GM21367 (cell line): ENCODE results near the gene ABHD18.
"Not testable (repeated sequence)": the region's sequence is repeated elsewhere in the genome, so short reads cannot be mapped to it uniquely, and the experiment has no call there.

Experiments
- ATAC-seq: cut with Tn5 transposase; IDR thresholded peaks from one replicate; pipeline ENCODE4 v1.9.1; 2021; ENCODE audit not compliant: unreplicated experiment

ABHD18 gene

GRCh38 chr4:127988638-127989037, 23.4 kb downstream of the ABHD18 start:
- no peak for ATAC-seq

- ATAC-seq = no peak
Observed at GRCh38 chr4:127993151-127993550, 27.9 kb downstream of the ABHD18 start.

- ATAC-seq = no peak
Observed at GRCh38 chr4:127995776-127996175, 30.6 kb downstream of the ABHD18 start.

GRCh38 chr4:127996521-127996920, 31.3 kb downstream of the ABHD18 start:
- ATAC-seq = not testable (repeated sequence)

- ATAC-seq = peak; percentile 98
Observed at GRCh38 chr4:127997534-127998388, 32.6 kb downstream of the ABHD18 start.

- no peak for ATAC-seq
Observed at GRCh38 chr4:128006592-128006991, 41.4 kb downstream of the ABHD18 start.

- ATAC-seq = peak; percentile 71
Observed at GRCh38 chr4:128009428-128009827, 44.2 kb downstream of the ABHD18 start.

GRCh38 chr4:128025319-128025718, 60.1 kb downstream of the ABHD18 start:
- ATAC-seq = no peak

GRCh38 chr4:128029907-128030306, 64.7 kb downstream of the ABHD18 start:
- no peak for ATAC-seq

- ATAC-seq = no peak
Observed at GRCh38 chr4:128031756-128032384, 66.7 kb downstream of the ABHD18 start.

GRCh38 chr4:128039568-128039967, 74.4 kb downstream of the ABHD18 start:
- ATAC-seq = no peak

GRCh38 chr4:128047019-128047418, 81.8 kb downstream of the ABHD18 start:
- not testable (repeated sequence) for ATAC-seq

- not testable (repeated sequence) for ATAC-seq
Observed at GRCh38 chr4:128047514-128047913, 82.3 kb downstream of the ABHD18 start.

GRCh38 chr4:128051229-128051628, 86.0 kb downstream of the ABHD18 start:
- not testable (repeated sequence) for ATAC-seq

GRCh38 chr4:128054907-128055306, 89.7 kb downstream of the ABHD18 start:
- ATAC-seq = not testable (repeated sequence)

- ATAC-seq = not testable (repeated sequence)
Observed at GRCh38 chr4:128055441-128056206, 90.4 kb downstream of the ABHD18 start.

GRCh38 chr4:128056396-128056795, 91.2 kb downstream of the ABHD18 start:
- no peak for ATAC-seq

- no peak for ATAC-seq
Observed at GRCh38 chr4:128060121-128060698, 95.0 kb downstream of the ABHD18 start.

GRCh38 chr4:128060699-128061565, 95.7 kb downstream of the ABHD18 start, which contains the start of gene LARP1B:
Gene LARP1B, plus strand, starts transcription at chr4:128061312. Its CDS starts 13,640 bp downstream, at chr4:128074952.
- peak; percentile 84 for ATAC-seq
